H1 (cell line): ENCODE data around the gene TERB1. TPM values are rescaled to one million over a fixed set of nuclear protein-coding genes. Genes with fewer than 3 reads are reported as not detected.

Experiments
- polyA plus RNA-seq, 7 experiments: library from polyadenylated mRNA; depleted of rRNA in 3 of 7; stranded (reverse) in 5 of 7; unstranded in 2 of 7; fragments of >200 nt in 5 of 7; fragments of 200-250 nt in 2 of 7; gene quantifications; 1 replicate in 5 of 7; 2 replicates in 1 of 7; 4 replicates in 1 of 7; pipeline versions ENCODE4 v1.2.1 to v1.2.3, GENCODE V29; 2011 to 2013; ENCODE audit warnings: missing spikeins in 2 of 7, mixed read lengths in 2 of 7
- total RNA-seq: library from RNA; stranded (reverse); fragmentation: NEBNext Ultra II Directional; extraction: Animal tissue kit (Norgen Biotek cat#: 25700); gene quantifications from 2 replicates; pipeline ENCODE4 v1.2.1, GENCODE V29; 2021
- TF ChIP-seq, protein P1 (sequence below): fragments of 300-600 bp; sonication (generic); IDR thresholded peaks from 2 replicates; pipeline ENCODE4 v1.7.1; 2012; ENCODE audit warnings: low read length, moderate library complexity, mild to moderate bottlenecking, inconsistent platforms; ENCODE audit not compliant: insufficient replicate concordance

TERB1 gene
- total and polyA plus RNA-seq, 2 of the 8 experiments (the other 6 are each of a cell fraction or from before 2014, with no cell fraction given) = not detected

DNA sequence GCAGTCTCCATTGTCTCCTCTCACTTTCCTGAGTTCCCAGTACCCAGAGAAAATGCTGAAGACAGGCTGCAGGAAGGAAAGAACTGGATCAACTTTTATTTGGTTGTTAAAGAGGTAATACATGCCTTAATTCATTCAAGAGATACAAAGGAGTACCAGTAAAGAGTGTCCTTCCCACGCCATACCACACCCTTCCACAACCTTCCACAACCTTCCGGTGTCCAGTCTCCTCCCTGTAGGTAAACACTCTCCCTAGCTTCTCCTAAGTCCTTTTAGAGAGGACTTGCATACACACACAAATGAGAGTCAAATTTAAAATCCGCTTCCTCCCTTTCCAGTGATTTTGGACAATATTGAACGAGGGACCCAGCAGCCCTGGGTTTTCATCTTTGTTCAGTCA lies 40.0 kb upstream of the TERB1 start (continued):
- TF ChIP-seq, protein P1, sequence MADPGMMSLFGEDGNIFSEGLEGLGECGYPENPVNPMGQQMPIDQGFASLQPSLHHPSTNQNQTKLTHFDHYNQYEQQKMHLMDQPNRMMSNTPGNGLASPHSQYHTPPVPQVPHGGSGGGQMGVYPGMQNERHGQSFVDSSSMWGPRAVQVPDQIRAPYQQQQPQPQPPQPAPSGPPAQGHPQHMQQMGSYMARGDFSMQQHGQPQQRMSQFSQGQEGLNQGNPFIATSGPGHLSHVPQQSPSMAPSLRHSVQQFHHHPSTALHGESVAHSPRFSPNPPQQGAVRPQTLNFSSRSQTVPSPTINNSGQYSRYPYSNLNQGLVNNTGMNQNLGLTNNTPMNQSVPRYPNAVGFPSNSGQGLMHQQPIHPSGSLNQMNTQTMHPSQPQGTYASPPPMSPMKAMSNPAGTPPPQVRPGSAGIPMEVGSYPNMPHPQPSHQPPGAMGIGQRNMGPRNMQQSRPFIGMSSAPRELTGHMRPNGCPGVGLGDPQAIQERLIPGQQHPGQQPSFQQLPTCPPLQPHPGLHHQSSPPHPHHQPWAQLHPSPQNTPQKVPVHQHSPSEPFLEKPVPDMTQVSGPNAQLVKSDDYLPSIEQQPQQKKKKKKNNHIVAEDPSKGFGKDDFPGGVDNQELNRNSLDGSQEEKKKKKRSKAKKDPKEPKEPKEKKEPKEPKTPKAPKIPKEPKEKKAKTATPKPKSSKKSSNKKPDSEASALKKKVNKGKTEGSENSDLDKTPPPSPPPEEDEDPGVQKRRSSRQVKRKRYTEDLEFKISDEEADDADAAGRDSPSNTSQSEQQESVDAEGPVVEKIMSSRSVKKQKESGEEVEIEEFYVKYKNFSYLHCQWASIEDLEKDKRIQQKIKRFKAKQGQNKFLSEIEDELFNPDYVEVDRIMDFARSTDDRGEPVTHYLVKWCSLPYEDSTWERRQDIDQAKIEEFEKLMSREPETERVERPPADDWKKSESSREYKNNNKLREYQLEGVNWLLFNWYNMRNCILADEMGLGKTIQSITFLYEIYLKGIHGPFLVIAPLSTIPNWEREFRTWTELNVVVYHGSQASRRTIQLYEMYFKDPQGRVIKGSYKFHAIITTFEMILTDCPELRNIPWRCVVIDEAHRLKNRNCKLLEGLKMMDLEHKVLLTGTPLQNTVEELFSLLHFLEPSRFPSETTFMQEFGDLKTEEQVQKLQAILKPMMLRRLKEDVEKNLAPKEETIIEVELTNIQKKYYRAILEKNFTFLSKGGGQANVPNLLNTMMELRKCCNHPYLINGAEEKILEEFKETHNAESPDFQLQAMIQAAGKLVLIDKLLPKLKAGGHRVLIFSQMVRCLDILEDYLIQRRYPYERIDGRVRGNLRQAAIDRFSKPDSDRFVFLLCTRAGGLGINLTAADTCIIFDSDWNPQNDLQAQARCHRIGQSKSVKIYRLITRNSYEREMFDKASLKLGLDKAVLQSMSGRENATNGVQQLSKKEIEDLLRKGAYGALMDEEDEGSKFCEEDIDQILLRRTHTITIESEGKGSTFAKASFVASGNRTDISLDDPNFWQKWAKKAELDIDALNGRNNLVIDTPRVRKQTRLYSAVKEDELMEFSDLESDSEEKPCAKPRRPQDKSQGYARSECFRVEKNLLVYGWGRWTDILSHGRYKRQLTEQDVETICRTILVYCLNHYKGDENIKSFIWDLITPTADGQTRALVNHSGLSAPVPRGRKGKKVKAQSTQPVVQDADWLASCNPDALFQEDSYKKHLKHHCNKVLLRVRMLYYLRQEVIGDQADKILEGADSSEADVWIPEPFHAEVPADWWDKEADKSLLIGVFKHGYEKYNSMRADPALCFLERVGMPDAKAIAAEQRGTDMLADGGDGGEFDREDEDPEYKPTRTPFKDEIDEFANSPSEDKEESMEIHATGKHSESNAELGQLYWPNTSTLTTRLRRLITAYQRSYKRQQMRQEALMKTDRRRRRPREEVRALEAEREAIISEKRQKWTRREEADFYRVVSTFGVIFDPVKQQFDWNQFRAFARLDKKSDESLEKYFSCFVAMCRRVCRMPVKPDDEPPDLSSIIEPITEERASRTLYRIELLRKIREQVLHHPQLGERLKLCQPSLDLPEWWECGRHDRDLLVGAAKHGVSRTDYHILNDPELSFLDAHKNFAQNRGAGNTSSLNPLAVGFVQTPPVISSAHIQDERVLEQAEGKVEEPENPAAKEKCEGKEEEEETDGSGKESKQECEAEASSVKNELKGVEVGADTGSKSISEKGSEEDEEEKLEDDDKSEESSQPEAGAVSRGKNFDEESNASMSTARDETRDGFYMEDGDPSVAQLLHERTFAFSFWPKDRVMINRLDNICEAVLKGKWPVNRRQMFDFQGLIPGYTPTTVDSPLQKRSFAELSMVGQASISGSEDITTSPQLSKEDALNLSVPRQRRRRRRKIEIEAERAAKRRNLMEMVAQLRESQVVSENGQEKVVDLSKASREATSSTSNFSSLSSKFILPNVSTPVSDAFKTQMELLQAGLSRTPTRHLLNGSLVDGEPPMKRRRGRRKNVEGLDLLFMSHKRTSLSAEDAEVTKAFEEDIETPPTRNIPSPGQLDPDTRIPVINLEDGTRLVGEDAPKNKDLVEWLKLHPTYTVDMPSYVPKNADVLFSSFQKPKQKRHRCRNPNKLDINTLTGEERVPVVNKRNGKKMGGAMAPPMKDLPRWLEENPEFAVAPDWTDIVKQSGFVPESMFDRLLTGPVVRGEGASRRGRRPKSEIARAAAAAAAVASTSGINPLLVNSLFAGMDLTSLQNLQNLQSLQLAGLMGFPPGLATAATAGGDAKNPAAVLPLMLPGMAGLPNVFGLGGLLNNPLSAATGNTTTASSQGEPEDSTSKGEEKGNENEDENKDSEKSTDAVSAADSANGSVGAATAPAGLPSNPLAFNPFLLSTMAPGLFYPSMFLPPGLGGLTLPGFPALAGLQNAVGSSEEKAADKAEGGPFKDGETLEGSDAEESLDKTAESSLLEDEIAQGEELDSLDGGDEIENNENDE = no peak
